KMS-11 (cell line): ENCODE data around the gene ADGRG1.

Source experiments
- H2AFZ ChIP-seq: fragments of 200-600 bp; sonication (generic); 2 replicates; pipeline ENCODE4 v1.6.1; 2016; ENCODE audit warnings: antibody characterized with exemption, mixed run types, low read depth
- H3K27ac ChIP-seq: fragments of 200-600 bp; sonication (generic); 2 replicates; pipeline ENCODE4 v1.6.1; 2016; ENCODE audit warnings: mild to moderate bottlenecking, mixed run types
- H3K27me3 ChIP-seq: fragments of 200-600 bp; sonication (generic); 2 replicates; pipeline ENCODE4 v1.6.1; 2017; ENCODE audit warnings: mild to moderate bottlenecking, low read depth, mixed run types, moderate library complexity; ENCODE audit not compliant: insufficient read depth
- H3K36me3 ChIP-seq: fragments of 200-600 bp; sonication (generic); 2 replicates; pipeline ENCODE4 v1.6.1; 2017; ENCODE audit warnings: mild to moderate bottlenecking, mixed run types; ENCODE audit not compliant: insufficient read depth
- H3K4me1 ChIP-seq: fragments of 200-600 bp; sonication (generic); 2 replicates; pipeline ENCODE4 v1.6.1; 2016; ENCODE audit warnings: mild to moderate bottlenecking, low read depth, mixed run types; ENCODE audit not compliant: poor library complexity, severe bottlenecking
- H3K4me2 ChIP-seq: fragments of 200-600 bp; sonication (generic); 2 replicates; pipeline ENCODE4 v1.7.0; 2016; ENCODE audit warnings: mild to moderate bottlenecking, mixed run types
- H3K4me3 ChIP-seq: fragments of 200-600 bp; sonication (generic); IDR thresholded peaks from 2 replicates; pipeline ENCODE4 v1.6.1; 2017; ENCODE audit warnings: low read depth, low read length, mixed read lengths; ENCODE audit not compliant: insufficient read depth
- H3K79me2 ChIP-seq: fragments of 200-600 bp; sonication (generic); 2 replicates; pipeline ENCODE4 v1.6.1; 2016; ENCODE audit warnings: low read depth, mixed run types; ENCODE audit not compliant: insufficient read depth
- H3K9ac ChIP-seq: fragments of 200-600 bp; sonication (generic); 2 replicates; pipeline ENCODE4 v1.6.1; 2016; ENCODE audit warnings: mild to moderate bottlenecking, mixed run types
- H4K20me1 ChIP-seq: fragments of 200-600 bp; sonication (generic); 2 replicates; pipeline ENCODE4 v1.6.1; 2016; ENCODE audit warnings: mild to moderate bottlenecking, mixed run types; ENCODE audit not compliant: insufficient read depth
- CTCF ChIP-seq: fragments of 200-600 bp; sonication (generic); conservative IDR thresholded peaks from 2 replicates; pipeline ENCODE4 v1.6.1; 2017; ENCODE audit warnings: low read depth, mild to moderate bottlenecking, antibody characterized with exemption, low read length, moderate library complexity, mixed read lengths

The ADGRG1 gene

GRCh38 chr16:57640185-57640584, 11.8 kb downstream of the ADGRG1 start:
- Histone ChIP-seq H3K79me2 (no peaks in the 10 kb centered on the region), H2AFZ (no peak overlapping the region), H3K4me3 (no peak overlapping the region), H3K36me3 (no peaks in the 10 kb centered on the region), H3K27me3 (no peaks in the 10 kb centered on the region), H3K4me1 (no peaks in the 10 kb centered on the region), H3K27ac (no peak overlapping the region), H4K20me1 (no peaks in the 10 kb centered on the region), H3K4me2 (no peak overlapping the region), H3K9ac (no peak overlapping the region)
- no peak for TF ChIP-seq CTCF

GRCh38 chr16:57640612-57641011, 12.2 kb downstream of the ADGRG1 start:
- Histone ChIP-seq H2AFZ (no peak overlapping the region), H3K4me3 (no peak overlapping the region), H3K4me1 (no peaks in the 10 kb centered on the region), H3K27me3 (no peaks in the 10 kb centered on the region), H3K79me2 (no peaks in the 10 kb centered on the region), H3K36me3 (no peaks in the 10 kb centered on the region), H3K4me2 (no peak overlapping the region), H3K9ac (no peak overlapping the region), H4K20me1 (no peaks in the 10 kb centered on the region), H3K27ac (no peak overlapping the region)
- TF ChIP-seq CTCF = no peak

- no peaks in the 10 kb centered on the region for H3K79me2 ChIP-seq
- no peak for TF ChIP-seq CTCF
- H2AFZ ChIP-seq = no peak overlapping the region
- no peaks in the 10 kb centered on the region for H3K27me3 ChIP-seq
- no peaks in the 10 kb centered on the region for H3K36me3 ChIP-seq
- H3K4me3 ChIP-seq = no peak overlapping the region
- no peak overlapping the region for H3K27ac ChIP-seq
- no peak overlapping the region for H3K4me2 ChIP-seq
- H3K4me1 ChIP-seq = no peaks in the 10 kb centered on the region
- H3K9ac ChIP-seq = no peak overlapping the region
- H4K20me1 ChIP-seq = no peaks in the 10 kb centered on the region
Measured at GRCh38 chr16:57642160-57643135, 14.0 kb downstream of the ADGRG1 start.

GRCh38 chr16:57643147-57643874, 14.9 kb downstream of the ADGRG1 start:
- Histone ChIP-seq H3K4me1 (peaks cover 6% of the 10 kb centered on the region), H3K9ac (no peak overlapping the region)

More at GRCh38 chr16:57643147-57643874, 14.9 kb downstream of the ADGRG1 start:
- no peaks in the 10 kb centered on the region for H4K20me1 ChIP-seq
- TF ChIP-seq CTCF = no peak
- H3K4me3 ChIP-seq = no peak overlapping the region
- no peak overlapping the region for H3K4me2 ChIP-seq
- H3K79me2 ChIP-seq = no peaks in the 10 kb centered on the region
- no peaks in the 10 kb centered on the region for H3K27me3 ChIP-seq
- H2AFZ ChIP-seq = no peak overlapping the region
- no peaks in the 10 kb centered on the region for H3K36me3 ChIP-seq
- H3K27ac ChIP-seq = no peak overlapping the region
